ENCODE results near the gene NOX5. TPM values are rescaled to one million over a fixed set of nuclear protein-coding genes. Genes with fewer than 3 reads are reported as not detected.

The NOX5 gene
- polyA plus RNA-seq, 2 of the 4 experiments (the other 2 are of a cell fraction) = 0.19 to 0.22 TPM

- H3K4me3 ChIP-seq = no peak overlapping the region
- H3K9me3 ChIP-seq = no peaks in the 10 kb centered on the region
- POLR2A ChIA-PET = interaction anchor here (0.6 kb wide), 1 partner anchor 394 kb away, joined by 3 read pairs; the partner anchor contains the start of gene RPLP1
- H3K4me2 ChIP-seq = peak overlapping the region; percentile 48
- FAIRE-seq = peak; percentile 94
- CTCF ChIA-PET = interaction anchor here (0.6 to 8.4 kb wide), 92 partner anchors 11 to 726 kb away, joined by 3 to 198 read pairs (median 6); partner anchors contain the start of genes GLCE, KIF23 and RPLP1
- ATAC-seq = peak; percentile 79 to 92
- peaks cover 26% of the 10 kb centered on the region for H3K4me1 ChIP-seq
- H3K27ac ChIP-seq = peak overlapping the region; percentile 27 to 63; a peak in 5 of 6 replicates
- WGBS (ENCODE audit: missing lambda C conversion rate) = 17% methylated on average over 18 of the region's 18 CpGs
- peak; percentile 99 for TF ChIP-seq SMC3 (IDR thresholded peaks at IDR 0.05)
- peak; percentile 38; the same call in 1 of the 2 replicates for TF ChIP-seq HOXB5 (CRISPR knock-in tag; IDR thresholded peaks at IDR 0.05)
- no peak for TF ChIP-seq POLR2AphosphoS2 (conservative IDR thresholded peaks at IDR 0.05; ENCODE audit: low read length)
- no peak for TF ChIP-seq JUN (IDR thresholded peaks at IDR 0.05)
- peak; percentile 41; the same call in 1 of the 2 replicates for TF ChIP-seq MAX (IDR thresholded peaks at IDR 0.05)
- peak; percentile 99 for TF ChIP-seq CTCF (IDR thresholded peaks at IDR 0.05)
- peak; percentile 99 for TF ChIP-seq RAD21 (conservative IDR thresholded peaks at IDR 0.05 in 1 of 2, IDR thresholded peaks at IDR 0.05 in 1 of 2)
- DNase-seq (ENCODE audit: low read depth in 1 of 2, low spot score in 1 of 2) = peak; percentile 92 to 99
Measured at GRCh38 chr15:69058830-69059556, 44.5 kb downstream of the NOX5 start.

- DNase-seq (ENCODE audit: low read depth in 1 of 2, low spot score in 1 of 2) (no peak), ATAC-seq (no peak; a peak in 1 of 6 replicates), FAIRE-seq (no peak)
- TF ChIP-seq TP53 (CRISPR knock-in tag; IDR thresholded peaks at IDR 0.05) (peak; percentile 25; the same call in 1 of the 2 replicates), FOSL2 (IDR thresholded peaks at IDR 0.05) (no peak), FOSL2 (CRISPR knock-in tag; IDR thresholded peaks at IDR 0.05) (no peak)
- CTCF ChIA-PET = interaction anchor here (0.6 to 8.4 kb wide), 86 partner anchors 10 to 413 kb away, joined by 3 to 198 read pairs (median 6); partner anchors contain the start of genes GLCE, KIF23 and RPLP1
- peak overlapping the region; percentile 27 to 63; a peak in 5 of 6 replicates for H3K27ac ChIP-seq
- POLR2A ChIA-PET = interaction anchor here (0.6 kb wide), 1 partner anchor 393 kb away, joined by 3 read pairs; the partner anchor contains the start of gene RPLP1
- H3K4me3 ChIP-seq = no peak overlapping the region
- H3K4me1 ChIP-seq = peaks cover 26% of the 10 kb centered on the region
- 88% methylated on average over 9 of the region's 9 CpGs for WGBS (ENCODE audit: missing lambda C conversion rate)
- peak overlapping the region; percentile 48 for H3K4me2 ChIP-seq
- no peaks in the 10 kb centered on the region for H3K9me3 ChIP-seq
Measured at GRCh38 chr15:69059557-69059943, 45.1 kb downstream of the NOX5 start.

- H3K4me2 ChIP-seq = 0 out of 3 replicates have a peak overlapping the region, but pooled peaks have one; percentile 1
- ChIA-PET POLR2A (no interaction called here), CTCF (interaction anchor here (1.1 to 8.4 kb wide), 26 partner anchors 10 to 357 kb away, joined by 3 to 198 read pairs (median 13); partner anchors contain the start of genes GLCE and KIF23)
- 75% methylated on average over 6 of the region's 6 CpGs for WGBS (ENCODE audit: missing lambda C conversion rate)
- no peaks in the 10 kb centered on the region for H3K9me3 ChIP-seq
- H3K4me3 ChIP-seq = no peak overlapping the region
- DNase-seq (ENCODE audit: low read depth in 1 of 2, low spot score in 1 of 2) (no peak), ATAC-seq (no peak), FAIRE-seq (no peak)
- peaks cover 26% of the 10 kb centered on the region for H3K4me1 ChIP-seq
- TF ChIP-seq ZFP36 (IDR thresholded peaks at IDR 0.05; ENCODE audit: borderline replicate concordance, partially characterized antibody) (peak; percentile 34), SMC3 (IDR thresholded peaks at IDR 0.05) (no peak)
- H3K27ac ChIP-seq = no peak overlapping the region
Measured at GRCh38 chr15:69060041-69060481, 45.6 kb downstream of the NOX5 start.

- Histone ChIP-seq H3K4me3 (no peak overlapping the region), H3K4me1 (peaks cover 26% of the 10 kb centered on the region), H3K4me2 (no peak overlapping the region), H3K27ac (no peak overlapping the region; a peak in 1 of 6 replicates), H3K9me3 (no peaks in the 10 kb centered on the region)
- FAIRE-seq = no peak
- no peak for ATAC-seq
- ChIA-PET CTCF (no interaction called here), POLR2A (no interaction called here)
- DNase-seq (ENCODE audit: low read depth in 1 of 2, low spot score in 1 of 2) = no peak
- WGBS (ENCODE audit: missing lambda C conversion rate) = 89% methylated on average over 4 of the region's 4 CpGs
- TF ChIP-seq RNF2 (IDR thresholded peaks at IDR 0.05; ENCODE audit: borderline replicate concordance, low read depth) = no peak
- TF ChIP-seq FOSB (CRISPR knock-in tag; IDR thresholded peaks at IDR 0.05) = no peak
- TF ChIP-seq KDM1A (IDR thresholded peaks at IDR 0.05; ENCODE audit: low read depth) = no peak
- no peak for TF ChIP-seq HMGXB4 (CRISPR knock-in tag; IDR thresholded peaks at IDR 0.05; ENCODE audit: borderline replicate concordance)
- no peak for TF ChIP-seq EHF (CRISPR knock-in tag; IDR thresholded peaks at IDR 0.05)
- no peak for TF ChIP-seq CBX8 (IDR thresholded peaks at IDR 0.05)
- no peak for TF ChIP-seq HDAC2 (IDR thresholded peaks at IDR 0.05)
- TF ChIP-seq HES2 (IDR thresholded peaks at IDR 0.05) = no peak
- no peak for TF ChIP-seq PHF8 (IDR thresholded peaks at IDR 0.05; ENCODE audit: borderline replicate concordance, low read depth)
- no peak for TF ChIP-seq SREBF2 (IDR thresholded peaks at IDR 0.05)
- TF ChIP-seq ESRRA (IDR thresholded peaks at IDR 0.05; ENCODE audit: borderline replicate concordance, low read length) = no peak
- TF ChIP-seq CEBPB (IDR thresholded peaks at IDR 0.05) = no peak
- no peak for TF ChIP-seq NPAS2 (CRISPR knock-in tag; IDR thresholded peaks at IDR 0.05; ENCODE audit: borderline replicate concordance)
- TF ChIP-seq BHLHE40 (IDR thresholded peaks at IDR 0.05; ENCODE audit: low read depth, low read length) = no peak
Measured at GRCh38 chr15:69060744-69061143, 46.2 kb downstream of the NOX5 start.

All from A549 (cell line).